ENCODE data around the gene CCDC194. TPM values are rescaled to one million over a fixed set of nuclear protein-coding genes. Genes with fewer than 3 reads are reported as not detected.
"Not testable (repeated sequence)": the region's sequence is repeated elsewhere in the genome, so short reads cannot be mapped to it uniquely, and the experiment has no call there.

The CCDC194 gene
- total RNA-seq, 1 donor from 2014 or later, result not detected

- TF ChIP-seq, protein P1, sequence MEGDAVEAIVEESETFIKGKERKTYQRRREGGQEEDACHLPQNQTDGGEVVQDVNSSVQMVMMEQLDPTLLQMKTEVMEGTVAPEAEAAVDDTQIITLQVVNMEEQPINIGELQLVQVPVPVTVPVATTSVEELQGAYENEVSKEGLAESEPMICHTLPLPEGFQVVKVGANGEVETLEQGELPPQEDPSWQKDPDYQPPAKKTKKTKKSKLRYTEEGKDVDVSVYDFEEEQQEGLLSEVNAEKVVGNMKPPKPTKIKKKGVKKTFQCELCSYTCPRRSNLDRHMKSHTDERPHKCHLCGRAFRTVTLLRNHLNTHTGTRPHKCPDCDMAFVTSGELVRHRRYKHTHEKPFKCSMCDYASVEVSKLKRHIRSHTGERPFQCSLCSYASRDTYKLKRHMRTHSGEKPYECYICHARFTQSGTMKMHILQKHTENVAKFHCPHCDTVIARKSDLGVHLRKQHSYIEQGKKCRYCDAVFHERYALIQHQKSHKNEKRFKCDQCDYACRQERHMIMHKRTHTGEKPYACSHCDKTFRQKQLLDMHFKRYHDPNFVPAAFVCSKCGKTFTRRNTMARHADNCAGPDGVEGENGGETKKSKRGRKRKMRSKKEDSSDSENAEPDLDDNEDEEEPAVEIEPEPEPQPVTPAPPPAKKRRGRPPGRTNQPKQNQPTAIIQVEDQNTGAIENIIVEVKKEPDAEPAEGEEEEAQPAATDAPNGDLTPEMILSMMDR (IDR thresholded peaks at IDR 0.05; ENCODE audit: partially characterized antibody, unreplicated experiment), result no peak
- Mint-ChIP-seq H3K4me1 (ENCODE audit: low read depth, unreplicated experiment) (no peaks in the 10 kb centered on the region), H3K27ac (ENCODE audit: unreplicated experiment) (no peak within 1 kb of the TSS), H3K9me3 (ENCODE audit: unreplicated experiment) (no peaks in the 10 kb centered on the region), H3K4me3 (ENCODE audit: unreplicated experiment) (no peak within 1 kb of the TSS), H3K27me3 (ENCODE audit: unreplicated experiment) (peaks cover 4% of the 10 kb centered on the region), H3K36me3 (ENCODE audit: unreplicated experiment) (no peaks in the 10 kb centered on the region)
- DNase-seq, result no peak
Measured at GRCh38 chr19:17376935-17377600, 16.9 kb downstream of the CCDC194 start, which contains the start of gene PLVAP. Gene PLVAP, minus strand, starts transcription at chr19:17377342. Its CDS starts 54 bp downstream, at chr19:17377288.

GRCh38 chr19:17370026-17370587 is 23.9 kb downstream of the CCDC194 start:
- Mint-ChIP-seq H3K4me3 (ENCODE audit: unreplicated experiment) (no peak overlapping the region), H3K36me3 (ENCODE audit: unreplicated experiment) (no peaks in the 10 kb centered on the region), H3K9me3 (ENCODE audit: unreplicated experiment) (no peaks in the 10 kb centered on the region), H3K27ac (ENCODE audit: unreplicated experiment) (no peak overlapping the region), H3K4me1 (ENCODE audit: low read depth, unreplicated experiment) (no peaks in the 10 kb centered on the region), H3K27me3 (ENCODE audit: unreplicated experiment) (peaks cover 2% of the 10 kb centered on the region)
- TF ChIP-seq, protein P1 (IDR thresholded peaks at IDR 0.05; ENCODE audit: partially characterized antibody, unreplicated experiment), result no peak
- DNase-seq, result no peak

DNA sequence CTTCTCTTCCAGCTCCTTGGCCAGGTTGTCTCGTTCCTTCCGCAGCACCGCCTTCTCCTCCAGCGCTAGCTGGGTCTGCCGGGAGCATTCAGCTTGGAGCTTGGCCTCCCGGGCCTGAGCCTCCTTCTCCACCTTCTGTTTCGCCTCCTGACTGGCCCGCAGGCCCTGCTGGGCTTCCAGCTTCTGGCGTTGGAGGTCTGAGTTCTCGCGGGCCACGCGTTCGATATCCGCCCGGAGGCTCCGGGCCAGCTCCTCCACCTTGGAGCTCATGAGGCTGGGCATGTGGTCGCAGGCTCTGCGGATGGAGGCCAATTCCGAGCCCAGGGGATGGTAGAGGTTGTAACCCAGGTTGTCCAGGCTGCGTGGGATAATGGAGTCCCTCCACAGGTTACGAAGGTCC is 28.6 kb downstream of the CCDC194 start:
- H3K36me3 Mint-ChIP-seq (ENCODE audit: unreplicated experiment), result no peaks in the 10 kb centered on the region
- no peak overlapping the region for H3K4me3 Mint-ChIP-seq (ENCODE audit: unreplicated experiment)
- H3K27ac Mint-ChIP-seq (ENCODE audit: unreplicated experiment), result no peak overlapping the region
- DNase-seq, result no peak
- no peaks in the 10 kb centered on the region for H3K4me1 Mint-ChIP-seq (ENCODE audit: low read depth, unreplicated experiment)
- H3K9me3 Mint-ChIP-seq (ENCODE audit: unreplicated experiment), result peaks cover 3% of the 10 kb centered on the region
- peaks cover 8% of the 10 kb centered on the region for H3K27me3 Mint-ChIP-seq (ENCODE audit: unreplicated experiment)
- TF ChIP-seq, protein P1 (IDR thresholded peaks at IDR 0.05; ENCODE audit: partially characterized antibody, unreplicated experiment), result no peak

DNA sequence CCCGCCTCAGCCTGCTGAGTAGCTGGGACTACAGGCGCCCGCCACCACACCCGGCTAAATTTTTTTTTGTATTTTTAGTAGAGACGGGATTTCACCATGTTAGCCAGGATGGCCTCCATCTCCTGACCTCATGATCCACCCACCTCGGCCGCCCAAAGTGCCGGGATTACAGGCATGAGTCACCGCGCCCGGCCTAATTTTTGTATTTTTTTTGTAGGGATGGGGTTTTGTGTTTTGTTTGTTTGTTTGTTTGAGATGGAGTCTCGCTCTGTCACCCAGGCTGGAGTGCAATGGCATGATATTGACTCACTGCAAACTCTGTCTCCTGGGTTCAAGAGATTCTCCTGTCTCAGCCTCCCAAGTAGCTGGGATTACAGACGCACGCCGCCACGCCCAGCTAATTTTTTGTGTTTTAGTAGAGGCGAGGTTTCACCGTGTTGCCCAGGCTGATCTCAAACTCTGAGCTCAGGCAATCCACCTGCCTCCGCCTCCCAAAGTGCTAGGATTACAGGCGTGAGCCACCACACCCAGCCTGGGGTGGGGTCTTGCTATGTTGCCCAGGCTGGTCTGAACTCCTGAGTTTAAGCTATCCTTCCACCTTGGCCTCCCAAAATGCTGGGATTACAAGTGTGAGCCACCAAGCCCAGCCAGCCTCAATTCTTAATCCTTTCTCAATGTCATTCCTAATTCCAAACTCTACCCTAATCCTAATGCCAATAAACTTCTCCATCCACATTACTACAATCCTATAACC is 30.0 kb downstream of the CCDC194 start:
- not testable (repeated sequence) for H3K4me1 Mint-ChIP-seq (ENCODE audit: low read depth, unreplicated experiment); H3K27me3 Mint-ChIP-seq (ENCODE audit: unreplicated experiment); DNase-seq; H3K36me3 Mint-ChIP-seq (ENCODE audit: unreplicated experiment); H3K27ac Mint-ChIP-seq (ENCODE audit: unreplicated experiment); H3K9me3 Mint-ChIP-seq (ENCODE audit: unreplicated experiment)
- H3K4me3 Mint-ChIP-seq (ENCODE audit: unreplicated experiment), result peak overlapping the region; percentile 52

- Mint-ChIP-seq H3K4me1 (ENCODE audit: low read depth, unreplicated experiment) (no peaks in the 10 kb centered on the region), H3K4me3 (ENCODE audit: unreplicated experiment) (no peak overlapping the region), H3K9me3 (ENCODE audit: unreplicated experiment) (peaks cover 6% of the 10 kb centered on the region), H3K36me3 (ENCODE audit: unreplicated experiment) (no peaks in the 10 kb centered on the region), H3K27ac (ENCODE audit: unreplicated experiment) (no peak overlapping the region), H3K27me3 (ENCODE audit: unreplicated experiment) (peaks cover 7% of the 10 kb centered on the region)
- no peak for DNase-seq
- TF ChIP-seq, protein P1 (IDR thresholded peaks at IDR 0.05; ENCODE audit: partially characterized antibody, unreplicated experiment), result no peak
Measured at GRCh38 chr19:17359905-17360800, 33.8 kb downstream of the CCDC194 start.

All from glutamatergic neuron (in vitro differentiated cells).